Stomach (tissue), 9 donors: ENCODE data around the gene CEP112. TPM values are rescaled to one million over a fixed set of nuclear protein-coding genes. Genes with fewer than 3 reads are reported as not detected.

ENCODE experiments used
- DNase-seq, 2 donors: peaks; one replicate each; pipeline versions ENCODE4 v3.0.0 to v3.0.0-alpha.2; 2013 to 2019
- H3K27ac ChIP-seq, 5 donors: fragments of 200-600 bp in 4 of 5; sonication (generic) in 4 of 5; one replicate each; pipeline ENCODE4 v1.5.1; 2013 to 2019; ENCODE audit warnings: mild to moderate bottlenecking in 1 of 5, moderate library complexity in 1 of 5
- H3K27me3 ChIP-seq, 3 donors: fragments of 200-600 bp; sonication (generic); one replicate each; pipeline ENCODE4 v1.5.1; 2017 to 2019; ENCODE audit warnings: mixed run types in 1 of 3
- H3K36me3 ChIP-seq, 4 donors: fragments of 200-600 bp; sonication (generic); 1 replicate in 3 of 4; 2 replicates in 1 of 4; pipeline ENCODE4 v1.5.1; 2016 to 2019
- H3K4me1 ChIP-seq, 4 donors: fragments of 200-600 bp; sonication (generic); one replicate each; pipeline ENCODE4 v1.5.1; 2016 to 2019
- H3K4me3 ChIP-seq, 4 donors: fragments of 200-600 bp; sonication (generic) in 3 of 4; one replicate each; pipeline ENCODE4 v1.5.1; 2016 to 2019; ENCODE audit warnings: mild to moderate bottlenecking in 1 of 4
- H3K9me3 ChIP-seq, 4 donors: fragments of 200-600 bp; sonication (generic); one replicate each; pipeline ENCODE4 v1.5.1; 2016 to 2019
- EP300 ChIP-seq: sonication (generic); formaldehyde crosslinking; IDR thresholded peaks from one replicate; pipeline ENCODE4 v1.6.1; 2017; ENCODE audit warnings: antibody characterized with exemption
- POLR2A ChIP-seq, 4 donors: fragments of 450-650 bp; IDR thresholded peaks; one replicate each; pipeline ENCODE4 v1.6.1; 2016; ENCODE audit warnings: antibody characterized with exemption in 4 of 4, control low read depth in 2 of 4, mild to moderate bottlenecking in 1 of 4, moderate library complexity in 1 of 4
- POLR2AphosphoS5 ChIP-seq, 3 donors: sonication (generic); formaldehyde crosslinking; IDR thresholded peaks; one replicate each; pipeline ENCODE4 v1.6.1; 2016; ENCODE audit warnings: antibody characterized with exemption in 3 of 3
- WGBS, 5 donors: extraction: QIAGEN DNeasy Blood & Tissue Kit in 3 of 5; methylation state at CpG; one replicate each; pipeline versions ENCODE4 v1.1.5 to v1.1.7; 2013 to 2018; 5-methylcytosine and 5-hydroxymethylcytosine counted together
- intact Hi-C: fragments of 100-400 bp; cut with DNase I; formaldehyde crosslinking; loops from one replicate; pipeline ENCODE4 v1.15.1; 2023; ENCODE audit warnings: low total_unique reads
- polyA plus RNA-seq, 3 donors: library from polyadenylated mRNA; stranded (reverse); fragments of 200-250 nt; gene quantifications; one replicate each; pipeline ENCODE4 v1.2.3, GENCODE V29; 2013
- total RNA-seq, 5 donors: library from RNA; depleted of rRNA; stranded (reverse); fragments of >200 nt; gene quantifications; one replicate each; pipeline versions ENCODE4 v1.1.0 to v1.2.3, GENCODE V29; 2014 to 2016
- TF ChIP-seq, protein P1 (sequence below), 7 experiments: fragments of 450-650 bp in 4 of 7; fragments of 200-600 bp in 3 of 7; sonication (generic) in 3 of 7; IDR thresholded peaks; one replicate each; pipeline ENCODE4 v1.5.1; 2016 to 2019; ENCODE audit warnings: antibody characterized with exemption in 7 of 7, control low read depth in 2 of 7, mild to moderate bottlenecking in 1 of 7
- donor health status: healthy with polysubstance abuse.
- donor health status: Bipolar disorder and iron deficiency.
- donor health status: healthy.

CEP112 gene
- total and polyA plus RNA-seq, 8 donors, result 3.5 to 108 (median 13.3) TPM

DNA sequence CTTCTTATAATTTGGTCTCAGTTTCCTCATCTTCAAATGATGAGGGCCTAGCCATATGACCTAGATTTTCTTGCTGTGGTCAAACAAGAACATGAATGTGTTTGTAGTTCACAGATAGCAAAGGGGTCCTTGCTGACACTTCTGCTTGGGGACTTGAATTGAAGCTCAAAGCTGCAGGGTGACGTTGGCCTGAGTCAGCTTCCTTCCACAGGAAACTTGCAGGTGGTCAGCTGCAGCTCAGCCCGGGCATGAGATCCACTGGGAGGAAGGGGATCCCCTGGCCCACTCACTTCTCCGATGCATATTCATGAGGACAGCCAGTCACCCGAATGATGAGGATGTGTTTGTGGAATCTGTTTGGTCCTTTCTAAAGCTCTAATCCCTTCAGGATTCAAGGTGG is 587.9 kb downstream of the CEP112 start:
- Histone ChIP-seq H3K9me3 (no peaks in the 10 kb centered on the region), H3K4me3 (no peak overlapping the region), H3K36me3 (no peaks in the 10 kb centered on the region), H3K4me1 (no peaks in the 10 kb centered on the region), H3K27me3 (no peaks in the 10 kb centered on the region), H3K27ac (no peak overlapping the region)
- WGBS, 5 donors, result 59 to 69% (median 63%) methylated on average over 4 of the region's 4 CpGs
- TF ChIP-seq, protein P1, sequence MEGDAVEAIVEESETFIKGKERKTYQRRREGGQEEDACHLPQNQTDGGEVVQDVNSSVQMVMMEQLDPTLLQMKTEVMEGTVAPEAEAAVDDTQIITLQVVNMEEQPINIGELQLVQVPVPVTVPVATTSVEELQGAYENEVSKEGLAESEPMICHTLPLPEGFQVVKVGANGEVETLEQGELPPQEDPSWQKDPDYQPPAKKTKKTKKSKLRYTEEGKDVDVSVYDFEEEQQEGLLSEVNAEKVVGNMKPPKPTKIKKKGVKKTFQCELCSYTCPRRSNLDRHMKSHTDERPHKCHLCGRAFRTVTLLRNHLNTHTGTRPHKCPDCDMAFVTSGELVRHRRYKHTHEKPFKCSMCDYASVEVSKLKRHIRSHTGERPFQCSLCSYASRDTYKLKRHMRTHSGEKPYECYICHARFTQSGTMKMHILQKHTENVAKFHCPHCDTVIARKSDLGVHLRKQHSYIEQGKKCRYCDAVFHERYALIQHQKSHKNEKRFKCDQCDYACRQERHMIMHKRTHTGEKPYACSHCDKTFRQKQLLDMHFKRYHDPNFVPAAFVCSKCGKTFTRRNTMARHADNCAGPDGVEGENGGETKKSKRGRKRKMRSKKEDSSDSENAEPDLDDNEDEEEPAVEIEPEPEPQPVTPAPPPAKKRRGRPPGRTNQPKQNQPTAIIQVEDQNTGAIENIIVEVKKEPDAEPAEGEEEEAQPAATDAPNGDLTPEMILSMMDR (IDR thresholded peaks at IDR 0.05), result no peak
- TF ChIP-seq EP300 (no peak), POLR2AphosphoS5 (IDR thresholded peaks at IDR 0.05) (no peak), POLR2A (IDR thresholded peaks at IDR 0.05) (no peak)
- no peak for DNase-seq
- intact Hi-C loops, result no loop called here

- H3K36me3 ChIP-seq, result no peaks in the 10 kb centered on the region
- WGBS, 5 donors, result 70 to 84% (median 81%) methylated on average over 2 of the region's 2 CpGs
- no peaks in the 10 kb centered on the region for H3K4me1 ChIP-seq
- H3K4me3 ChIP-seq, result no peak overlapping the region
- H3K27ac ChIP-seq, result no peak overlapping the region
- intact Hi-C loops, result no loop called here
- TF ChIP-seq POLR2AphosphoS5 (IDR thresholded peaks at IDR 0.05), result no peak
- TF ChIP-seq EP300, result no peak
- TF ChIP-seq, protein P1 (IDR thresholded peaks at IDR 0.05), result no peak
- no peak for TF ChIP-seq POLR2A (IDR thresholded peaks at IDR 0.05)
- H3K27me3 ChIP-seq, result no peaks in the 10 kb centered on the region
- no peaks in the 10 kb centered on the region for H3K9me3 ChIP-seq
- no peak for DNase-seq
These were observed 590.1 kb downstream of the CEP112 start for GRCh38 chr17:65601881-65602280.

- intact Hi-C loops, result no loop called here
- no peak overlapping the region for H3K4me3 ChIP-seq
- no peak for DNase-seq
- H3K27me3 ChIP-seq, result no peaks in the 10 kb centered on the region
- H3K27ac ChIP-seq, result no peak overlapping the region
- H3K9me3 ChIP-seq, result no peaks in the 10 kb centered on the region
- no peaks in the 10 kb centered on the region for H3K36me3 ChIP-seq
- H3K4me1 ChIP-seq, result no peaks in the 10 kb centered on the region
- WGBS, 5 donors, result 77 to 96% (median 89%) methylated on average over 1 of the region's 1 CpG
- TF ChIP-seq POLR2AphosphoS5 (IDR thresholded peaks at IDR 0.05) (no peak), POLR2A (IDR thresholded peaks at IDR 0.05) (no peak), EP300 (no peak)
- TF ChIP-seq, protein P1 (IDR thresholded peaks at IDR 0.05), result no peak
These were observed 590.8 kb downstream of the CEP112 start for GRCh38 chr17:65601145-65601544.

DNA sequence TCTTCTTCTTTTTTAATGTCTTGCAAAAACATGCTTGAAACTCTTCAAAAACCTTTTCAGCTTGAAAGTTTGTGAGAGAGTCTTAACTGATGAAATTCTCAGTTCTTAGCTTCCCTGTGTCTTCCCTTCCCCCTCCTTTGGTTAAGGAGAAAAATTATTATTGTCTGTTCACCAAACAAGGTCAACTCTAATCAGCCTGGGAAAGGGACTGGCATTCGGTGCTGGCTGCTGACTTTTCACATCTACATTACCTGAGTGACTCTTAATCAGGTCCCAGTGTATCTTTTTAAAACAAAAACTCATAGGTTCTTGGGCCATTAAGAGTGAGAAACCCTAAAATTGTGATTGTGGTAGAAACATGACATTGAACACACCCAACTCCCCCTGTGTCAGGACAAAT is 591.4 kb downstream of the CEP112 start:
- Histone ChIP-seq H3K9me3 (no peaks in the 10 kb centered on the region), H3K4me1 (no peaks in the 10 kb centered on the region), H3K36me3 (no peaks in the 10 kb centered on the region), H3K4me3 (no peak overlapping the region), H3K27ac (no peak overlapping the region), H3K27me3 (no peaks in the 10 kb centered on the region)
- no peak for TF ChIP-seq POLR2AphosphoS5 (IDR thresholded peaks at IDR 0.05)
- TF ChIP-seq, protein P1 (IDR thresholded peaks at IDR 0.05), result no peak
- no peak for TF ChIP-seq EP300
- no peak for TF ChIP-seq POLR2A (IDR thresholded peaks at IDR 0.05)
- no peak for DNase-seq
- 12 to 43% (median 28%) methylated on average over 1 of the region's 1 CpG for WGBS, 5 donors
- intact Hi-C loops, result no loop called here
